HepG2 (cell line): ENCODE results near the gene JAK1. TPM values are rescaled to one million over a fixed set of nuclear protein-coding genes. Genes with fewer than 3 reads are reported as not detected.
A peak's percentile ranks its signal among the peaks of the same experiment; 100 is the strongest.

Experiments used
- BHLHE40 ChIP-seq: IDR thresholded peaks from 2 replicates; pipeline ENCODE4 v1.6.1; 2011; ENCODE audit warnings: low read length, improper control_type of control experiment
- CBFB ChIP-seq: sonication (generic); formaldehyde crosslinking; IDR thresholded peaks from 2 replicates; pipeline ENCODE4 v1.4.0; 2020; ENCODE audit warnings: missing genetic modification reagents
- EP300 ChIP-seq, 3 experiments: sonication (generic) in 1 of 3; formaldehyde crosslinking in 1 of 3; IDR thresholded peaks; 2 replicates each; pipeline versions ENCODE4 v1.5.1 to v1.6.1; 2011 to 2020; ENCODE audit warnings: low read depth in 2 of 3, low read length in 2 of 3, borderline replicate concordance in 1 of 3, improper control_type of control experiment in 1 of 3, mild to moderate bottlenecking in 1 of 3, missing genetic modification reagents in 1 of 3, moderate library complexity in 1 of 3
- HDAC2 ChIP-seq: sonication (generic); formaldehyde crosslinking; IDR thresholded peaks from 2 replicates; pipeline ENCODE4 v1.4.0; 2020; ENCODE audit warnings: missing genetic modification reagents
- IKZF4 ChIP-seq: sonication (generic); formaldehyde crosslinking; IDR thresholded peaks from 2 replicates; pipeline ENCODE4 v1.5.1; 2020; ENCODE audit warnings: borderline replicate concordance, mild to moderate bottlenecking, low read depth, missing genetic modification reagents; ENCODE audit errors: not compliant biosample characterization
- MIER2 ChIP-seq: IDR thresholded peaks from 2 replicates; pipeline ENCODE4 v1.6.1; 2016; ENCODE audit warnings: missing biosample characterization, missing genetic modification reagents
- NCOA5 ChIP-seq: sonication (generic); formaldehyde crosslinking; IDR thresholded peaks from 2 replicates; pipeline ENCODE4 v1.4.0; 2020; ENCODE audit warnings: missing genetic modification reagents
- NKX3-1 ChIP-seq: sonication (generic); formaldehyde crosslinking; IDR thresholded peaks from 2 replicates; pipeline ENCODE4 v1.5.0; 2020; ENCODE audit warnings: missing genetic modification reagents
- RBM22 ChIP-seq: fragments of 200-400 bp; formaldehyde crosslinking; optimal IDR thresholded peaks from 2 replicates; pipeline ENCODE3; 2017; ENCODE audit warnings: mild to moderate bottlenecking, low read length, moderate library complexity
- SMC3 ChIP-seq: IDR thresholded peaks from 2 replicates; pipeline ENCODE4 v1.6.1; 2011; ENCODE audit warnings: low read length, improper control_type of control experiment
- SOX6 ChIP-seq, 2 experiments: fragments of 450-650 bp in 1 of 2; sonication (generic) in 1 of 2; formaldehyde crosslinking in 1 of 2; IDR thresholded peaks; 2 replicates each; pipeline versions ENCODE4 v1.4.0 to v1.6.1; 2017 to 2020; ENCODE audit warnings: antibody characterized with exemption in 1 of 2, mild to moderate bottlenecking in 1 of 2, missing genetic modification reagents in 1 of 2
- ZFP36L2 ChIP-seq: sonication (generic); formaldehyde crosslinking; IDR thresholded peaks from 2 replicates; pipeline ENCODE4 v1.4.0; 2020; ENCODE audit warnings: missing genetic modification reagents
- ZNF317 ChIP-seq: sonication (generic); formaldehyde crosslinking; IDR thresholded peaks from 2 replicates; pipeline ENCODE4 v1.5.0; 2020; ENCODE audit warnings: mild to moderate bottlenecking, missing genetic modification reagents
- ZNF33B ChIP-seq: sonication (generic); formaldehyde crosslinking; IDR thresholded peaks from 2 replicates; pipeline ENCODE4 v1.5.1; 2020; ENCODE audit warnings: mild to moderate bottlenecking, missing genetic modification reagents
- ZNF496 ChIP-seq: sonication (generic); formaldehyde crosslinking; IDR thresholded peaks from 2 replicates; pipeline ENCODE4 v1.8.1; 2023; ENCODE audit warnings: mild to moderate bottlenecking, moderate library complexity, missing genetic modification reagents; ENCODE audit not compliant: insufficient replicate concordance
- ZNF550 ChIP-seq: sonication (generic); formaldehyde crosslinking; IDR thresholded peaks from 2 replicates; pipeline ENCODE4 v1.4.0; 2020; ENCODE audit warnings: mild to moderate bottlenecking, missing genetic modification reagents, borderline replicate concordance
- ZNF720 ChIP-seq: sonication (generic); formaldehyde crosslinking; IDR thresholded peaks from 2 replicates; pipeline ENCODE4 v1.4.0; 2020; ENCODE audit warnings: missing genetic modification reagents
- polyA plus RNA-seq, 8 experiments: library from polyadenylated mRNA; depleted of rRNA in 3 of 8; stranded (reverse) in 7 of 8; unstranded in 1 of 8; fragments of >200 nt; fragmentation: Illumina TruSeq in 4 of 8; extraction: Trizol in 4 of 8; gene quantifications; 2 replicates each; pipeline versions ENCODE4 v1.2.1 to v1.2.3, GENCODE V29; 2011 to 2016; ENCODE audit warnings: low read depth in 4 of 8, missing spikeins in 1 of 8, mixed read lengths in 1 of 8; ENCODE audit not compliant: insufficient read depth in 1 of 8
- total RNA-seq, 5 experiments: library from RNA; depleted of rRNA; stranded (reverse); fragments of >200 nt; fragmentation: Illumina TruSeq; extraction: Trizol; gene quantifications; 2 replicates each; pipeline ENCODE4 v1.2.3, GENCODE V29; 2016; ENCODE audit warnings: low read depth in 1 of 5
- TF ChIP-seq, protein P1 (sequence below): sonication (generic); formaldehyde crosslinking; IDR thresholded peaks from 2 replicates; pipeline ENCODE4 v1.4.0; 2020; ENCODE audit warnings: mild to moderate bottlenecking, low read depth, missing genetic modification reagents
- TF ChIP-seq, protein P2 (sequence below): sonication (generic); formaldehyde crosslinking; IDR thresholded peaks from 2 replicates; pipeline ENCODE4 v1.9.0; 2021; ENCODE audit warnings: missing genetic modification reagents, borderline replicate concordance
- TF ChIP-seq, protein P3 (sequence below), 2 experiments: fragments of 450-650 bp in 1 of 2; sonication (generic) in 1 of 2; formaldehyde crosslinking; IDR thresholded peaks; 2 replicates each; pipeline versions ENCODE4 v1.5.0 to v1.8.0; 2020 to 2022; ENCODE audit warnings: mild to moderate bottlenecking in 1 of 2, missing genetic modification reagents in 1 of 2
- TF ChIP-seq, protein P4 (sequence below): sonication (generic); formaldehyde crosslinking; IDR thresholded peaks from 2 replicates; pipeline ENCODE4 v1.4.0; 2020; ENCODE audit warnings: missing genetic modification reagents
- TF ChIP-seq, protein P5 (sequence below): IDR thresholded peaks from 2 replicates; pipeline ENCODE4 v1.6.1; 2016; ENCODE audit warnings: control low read depth

Gene JAK1
- total and polyA plus RNA-seq, 2 of the 13 experiments (the other 11 are each of a cell fraction or from before 2014, with no cell fraction given): 23.9 to 42.4 TPM

DNA sequence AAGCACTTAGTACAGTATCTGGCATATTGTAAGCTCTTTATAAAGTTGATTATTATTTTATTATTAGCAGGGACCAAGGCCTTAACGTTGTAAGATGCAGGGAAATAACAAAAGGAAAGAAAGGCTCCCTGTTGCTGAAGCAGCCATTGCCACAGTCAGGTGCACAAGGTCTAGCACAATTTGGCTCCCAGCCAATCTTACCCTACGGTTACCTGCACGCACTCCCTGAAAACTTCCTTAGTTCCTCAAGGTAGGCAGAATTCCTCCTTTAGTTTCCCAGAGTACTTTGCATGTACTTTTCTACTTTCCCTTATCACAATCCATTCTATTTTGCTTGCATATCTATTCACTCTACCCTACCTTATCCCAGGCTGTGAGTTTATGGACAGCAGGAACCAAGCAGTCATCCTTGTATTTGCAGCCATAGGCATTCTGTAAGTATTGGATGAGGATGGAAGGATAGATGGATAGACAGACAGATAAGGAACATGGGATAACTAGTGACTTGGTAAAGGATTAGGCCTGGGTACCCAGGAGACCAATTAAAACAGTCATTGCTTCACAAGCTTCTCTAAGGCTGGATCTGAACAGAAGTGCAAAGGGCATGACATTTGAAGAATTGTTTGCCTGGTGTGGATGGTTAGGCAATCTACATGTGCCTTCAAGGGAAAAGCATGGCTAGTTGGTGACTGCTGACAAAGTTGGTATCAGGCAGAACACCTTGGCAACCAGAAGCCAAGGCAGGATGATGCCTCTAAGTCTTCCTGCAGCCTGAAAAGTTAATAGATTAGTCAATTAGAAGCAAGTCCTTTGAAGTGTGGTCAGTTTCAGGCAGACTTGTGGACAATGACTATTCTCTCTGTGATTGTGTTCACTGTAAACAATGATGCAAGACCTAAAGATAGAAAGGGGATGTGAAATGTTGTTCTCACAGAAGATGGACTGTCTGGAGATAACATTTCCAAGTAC is 20.8 kb upstream of the JAK1 start (continued):
- TF ChIP-seq IKZF4 (CRISPR knock-in tag) (no peak), HDAC2 (CRISPR knock-in tag) (peak; percentile 66; the same call in 1 of the 2 replicates), MIER2 (CRISPR knock-in tag) (peak; percentile 74; the same call in 1 of the 2 replicates), SOX6 (IDR thresholded peaks at IDR 0.05) (no peak), SOX6 (CRISPR knock-in tag; IDR thresholded peaks at IDR 0.05) (peak; percentile 100), ZNF550 (CRISPR knock-in tag) (no peak), NCOA5 (CRISPR knock-in tag) (no peak), ZNF496 (CRISPR knock-in tag) (no peak), BHLHE40 (no peak), ZNF33B (CRISPR knock-in tag) (no peak), RBM22 (no peak), ZFP36L2 (CRISPR knock-in tag) (no peak), ZNF317 (no peak), ZNF720 (CRISPR knock-in tag) (no peak), EP300 (IDR thresholded peaks at IDR 0.05; ENCODE audit: low read depth in 2 of 2, low read length in 2 of 2) (peak; percentile 61 to 86; a peak in 3 of 4 replicates), EP300 (CRISPR knock-in tag; IDR thresholded peaks at IDR 0.05; ENCODE audit: borderline replicate concordance) (peak; percentile 62; the same call in 1 of the 2 replicates), SMC3 (peak; percentile 1; the same call in 1 of the 2 replicates), NKX3-1 (no peak), CBFB (CRISPR knock-in tag) (peak; percentile 68; the same call in 1 of the 2 replicates)
- TF ChIP-seq, protein P1, sequence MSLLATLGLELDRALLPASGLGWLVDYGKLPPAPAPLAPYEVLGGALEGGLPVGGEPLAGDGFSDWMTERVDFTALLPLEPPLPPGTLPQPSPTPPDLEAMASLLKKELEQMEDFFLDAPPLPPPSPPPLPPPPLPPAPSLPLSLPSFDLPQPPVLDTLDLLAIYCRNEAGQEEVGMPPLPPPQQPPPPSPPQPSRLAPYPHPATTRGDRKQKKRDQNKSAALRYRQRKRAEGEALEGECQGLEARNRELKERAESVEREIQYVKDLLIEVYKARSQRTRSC (CRISPR knock-in tag): no peak
- TF ChIP-seq, protein P2, sequence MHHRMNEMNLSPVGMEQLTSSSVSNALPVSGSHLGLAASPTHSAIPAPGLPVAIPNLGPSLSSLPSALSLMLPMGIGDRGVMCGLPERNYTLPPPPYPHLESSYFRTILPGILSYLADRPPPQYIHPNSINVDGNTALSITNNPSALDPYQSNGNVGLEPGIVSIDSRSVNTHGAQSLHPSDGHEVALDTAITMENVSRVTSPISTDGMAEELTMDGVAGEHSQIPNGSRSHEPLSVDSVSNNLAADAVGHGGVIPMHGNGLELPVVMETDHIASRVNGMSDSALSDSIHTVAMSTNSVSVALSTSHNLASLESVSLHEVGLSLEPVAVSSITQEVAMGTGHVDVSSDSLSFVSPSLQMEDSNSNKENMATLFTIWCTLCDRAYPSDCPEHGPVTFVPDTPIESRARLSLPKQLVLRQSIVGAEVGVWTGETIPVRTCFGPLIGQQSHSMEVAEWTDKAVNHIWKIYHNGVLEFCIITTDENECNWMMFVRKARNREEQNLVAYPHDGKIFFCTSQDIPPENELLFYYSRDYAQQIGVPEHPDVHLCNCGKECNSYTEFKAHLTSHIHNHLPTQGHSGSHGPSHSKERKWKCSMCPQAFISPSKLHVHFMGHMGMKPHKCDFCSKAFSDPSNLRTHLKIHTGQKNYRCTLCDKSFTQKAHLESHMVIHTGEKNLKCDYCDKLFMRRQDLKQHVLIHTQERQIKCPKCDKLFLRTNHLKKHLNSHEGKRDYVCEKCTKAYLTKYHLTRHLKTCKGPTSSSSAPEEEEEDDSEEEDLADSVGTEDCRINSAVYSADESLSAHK: no peak
- TF ChIP-seq, protein P3, sequence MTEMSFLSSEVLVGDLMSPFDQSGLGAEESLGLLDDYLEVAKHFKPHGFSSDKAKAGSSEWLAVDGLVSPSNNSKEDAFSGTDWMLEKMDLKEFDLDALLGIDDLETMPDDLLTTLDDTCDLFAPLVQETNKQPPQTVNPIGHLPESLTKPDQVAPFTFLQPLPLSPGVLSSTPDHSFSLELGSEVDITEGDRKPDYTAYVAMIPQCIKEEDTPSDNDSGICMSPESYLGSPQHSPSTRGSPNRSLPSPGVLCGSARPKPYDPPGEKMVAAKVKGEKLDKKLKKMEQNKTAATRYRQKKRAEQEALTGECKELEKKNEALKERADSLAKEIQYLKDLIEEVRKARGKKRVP (CRISPR knock-in tag; IDR thresholded peaks at IDR 0.05): peak in 1 of 2 experiments; percentile 97; a peak in 2 of 4 replicates
- TF ChIP-seq, protein P4, sequence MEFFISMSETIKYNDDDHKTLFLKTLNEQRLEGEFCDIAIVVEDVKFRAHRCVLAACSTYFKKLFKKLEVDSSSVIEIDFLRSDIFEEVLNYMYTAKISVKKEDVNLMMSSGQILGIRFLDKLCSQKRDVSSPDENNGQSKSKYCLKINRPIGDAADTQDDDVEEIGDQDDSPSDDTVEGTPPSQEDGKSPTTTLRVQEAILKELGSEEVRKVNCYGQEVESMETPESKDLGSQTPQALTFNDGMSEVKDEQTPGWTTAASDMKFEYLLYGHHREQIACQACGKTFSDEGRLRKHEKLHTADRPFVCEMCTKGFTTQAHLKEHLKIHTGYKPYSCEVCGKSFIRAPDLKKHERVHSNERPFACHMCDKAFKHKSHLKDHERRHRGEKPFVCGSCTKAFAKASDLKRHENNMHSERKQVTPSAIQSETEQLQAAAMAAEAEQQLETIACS: no peak
- TF ChIP-seq, protein P5, sequence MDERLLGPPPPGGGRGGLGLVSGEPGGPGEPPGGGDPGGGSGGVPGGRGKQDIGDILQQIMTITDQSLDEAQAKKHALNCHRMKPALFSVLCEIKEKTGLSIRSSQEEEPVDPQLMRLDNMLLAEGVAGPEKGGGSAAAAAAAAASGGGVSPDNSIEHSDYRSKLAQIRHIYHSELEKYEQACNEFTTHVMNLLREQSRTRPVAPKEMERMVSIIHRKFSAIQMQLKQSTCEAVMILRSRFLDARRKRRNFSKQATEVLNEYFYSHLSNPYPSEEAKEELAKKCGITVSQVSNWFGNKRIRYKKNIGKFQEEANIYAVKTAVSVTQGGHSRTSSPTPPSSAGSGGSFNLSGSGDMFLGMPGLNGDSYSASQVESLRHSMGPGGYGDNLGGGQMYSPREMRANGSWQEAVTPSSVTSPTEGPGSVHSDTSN (CRISPR knock-in tag): no peak
